Measurements from ENCODE around the gene ZNF480. TPM values are rescaled to one million over a fixed set of nuclear protein-coding genes. Genes with fewer than 3 reads are reported as not detected.
"Not testable (repeated sequence)": the region's sequence is repeated elsewhere in the genome, so short reads cannot be mapped to it uniquely, and the experiment has no call there.

Gene ZNF480
- total RNA-seq, 1 donor from 2014 or later, result 4.2 TPM

DNA sequence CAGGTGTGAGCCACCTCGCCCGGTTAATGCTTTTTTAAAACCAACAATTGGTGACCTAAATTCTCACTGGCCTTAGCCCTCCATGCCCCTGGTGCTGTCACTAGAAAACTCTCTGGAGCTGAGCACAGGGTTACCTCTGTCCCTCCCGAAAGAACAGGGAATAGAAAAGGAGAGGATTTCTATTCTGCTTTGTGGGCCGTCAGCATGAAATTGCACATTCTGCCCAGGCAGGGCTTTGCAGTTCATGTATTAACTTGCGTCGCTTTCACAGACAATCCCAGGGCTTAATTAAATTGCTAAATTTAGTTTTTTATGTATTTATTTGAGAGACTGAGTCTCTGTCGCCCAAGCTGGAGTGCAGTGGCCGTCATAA is 583 bp upstream of the ZNF480 start:
- Mint-ChIP-seq H3K9me3 (peaks cover 30% of the 10 kb centered on the region), H3K4me3 (peak overlapping the region; percentile 77), H3K36me3 (ENCODE audit: low read depth) (peaks cover 69% of the 10 kb centered on the region), H3K27me3 (peaks cover 5% of the 10 kb centered on the region), H3K27ac (peak overlapping the region; percentile 63), H3K4me1 (peaks cover 17% of the 10 kb centered on the region)
- no peak for DNase-seq
- intact Hi-C loops (cut with micrococcal nuclease), result loop anchor here (10.0 kb wide), 1 partner anchor 338 kb away; the partner anchor contains the start of gene ZNF83

GRCh38 chr19:52297601-52298364 is 814 bp downstream of the ZNF480 start:
- no peak for DNase-seq
- intact Hi-C loops (cut with micrococcal nuclease), result loop anchor here (1.0 to 10.0 kb wide), 2 partner anchors 28 to 337 kb away; partner anchors contain the start of genes ZNF766 and ZNF83

GRCh38 chr19:52307275-52307674 is 10.3 kb downstream of the ZNF480 start:
- peaks cover 31% of the 10 kb centered on the region for H3K9me3 Mint-ChIP-seq
- H3K4me1 Mint-ChIP-seq, result no peaks in the 10 kb centered on the region
- intact Hi-C loops (cut with micrococcal nuclease), result no loop called here
- DNase-seq, result peak; percentile 66
- no peaks in the 10 kb centered on the region for H3K27me3 Mint-ChIP-seq
- no peak overlapping the region for H3K27ac Mint-ChIP-seq
- no peak overlapping the region for H3K4me3 Mint-ChIP-seq
- H3K36me3 Mint-ChIP-seq (ENCODE audit: low read depth), result peaks cover 84% of the 10 kb centered on the region

More at GRCh38 chr19:52297601-52298364, 814 bp downstream of the ZNF480 start:
- peaks cover 17% of the 10 kb centered on the region for H3K4me1 Mint-ChIP-seq
- peaks cover 36% of the 10 kb centered on the region for H3K9me3 Mint-ChIP-seq
- H3K27ac Mint-ChIP-seq, result peak overlapping the region; percentile 98
- H3K36me3 Mint-ChIP-seq (ENCODE audit: low read depth), result peaks cover 73% of the 10 kb centered on the region
- H3K27me3 Mint-ChIP-seq, result peaks cover 5% of the 10 kb centered on the region
- H3K4me3 Mint-ChIP-seq, result peak overlapping the region; percentile 83

DNA sequence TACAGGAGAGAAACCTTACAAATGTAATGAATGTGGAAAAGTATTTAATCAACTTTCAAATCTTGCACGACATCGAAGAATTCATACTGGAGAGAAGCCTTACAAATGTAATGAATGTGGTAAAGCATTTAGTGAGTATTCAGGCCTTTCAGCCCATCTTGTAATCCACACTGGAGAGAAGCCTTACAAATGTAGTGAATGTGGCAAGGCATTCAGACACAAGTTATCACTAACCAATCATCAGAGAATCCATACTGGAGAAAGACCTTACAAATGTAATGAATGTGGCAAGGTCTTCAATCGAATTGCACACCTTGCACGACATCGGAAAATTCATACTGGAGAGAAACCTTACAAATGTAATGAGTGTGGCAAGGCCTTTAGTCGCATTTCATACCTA is 25.5 kb downstream of the ZNF480 start:
- H3K4me1 Mint-ChIP-seq, result no peaks in the 10 kb centered on the region
- no peaks in the 10 kb centered on the region for H3K27me3 Mint-ChIP-seq
- H3K4me3 Mint-ChIP-seq, result no peak overlapping the region
- DNase-seq, result no peak
- peaks cover 43% of the 10 kb centered on the region for H3K9me3 Mint-ChIP-seq
- intact Hi-C loops (cut with micrococcal nuclease), result no loop called here
- peaks cover 63% of the 10 kb centered on the region for H3K36me3 Mint-ChIP-seq (ENCODE audit: low read depth)
- H3K27ac Mint-ChIP-seq, result no peak overlapping the region

GRCh38 chr19:52331757-52332156 is 34.8 kb downstream of the ZNF480 start:
- peaks cover 6% of the 10 kb centered on the region for H3K4me1 Mint-ChIP-seq
- no peak overlapping the region for H3K27ac Mint-ChIP-seq
- H3K36me3 Mint-ChIP-seq (ENCODE audit: low read depth), result peaks cover 9% of the 10 kb centered on the region
- intact Hi-C loops (cut with micrococcal nuclease), result no loop called here
- DNase-seq, result peak; percentile 55
- peaks cover 18% of the 10 kb centered on the region for H3K9me3 Mint-ChIP-seq
- H3K4me3 Mint-ChIP-seq, result no peak overlapping the region
- no peaks in the 10 kb centered on the region for H3K27me3 Mint-ChIP-seq

DNA sequence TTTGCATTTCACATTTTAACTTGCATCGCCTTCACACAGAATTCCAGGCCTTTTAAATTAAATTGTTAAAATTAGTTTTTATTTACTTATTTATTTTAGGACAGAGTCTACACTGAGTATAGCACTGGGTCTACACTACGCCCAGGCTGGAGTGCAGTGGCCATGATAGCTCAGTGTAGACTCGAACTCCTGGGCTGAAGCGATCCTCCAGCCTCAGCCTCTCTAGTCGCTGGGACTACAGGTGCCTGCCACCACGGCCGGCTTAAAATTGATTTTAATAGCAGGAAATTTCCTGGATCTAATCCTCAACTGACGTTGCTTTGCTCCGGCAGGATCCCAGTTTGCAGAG is 38.8 kb downstream of the ZNF480 start:
- H3K27me3 Mint-ChIP-seq, result no peaks in the 10 kb centered on the region
- intact Hi-C loops (cut with micrococcal nuclease), result no loop called here
- peak overlapping the region; percentile 87 for H3K4me3 Mint-ChIP-seq
- peak overlapping the region; percentile 95 for H3K27ac Mint-ChIP-seq
- H3K4me1 Mint-ChIP-seq, result peaks cover 14% of the 10 kb centered on the region
- no peak for DNase-seq
- H3K9me3 Mint-ChIP-seq, result peaks cover 23% of the 10 kb centered on the region
- H3K36me3 Mint-ChIP-seq (ENCODE audit: low read depth), result peaks cover 17% of the 10 kb centered on the region

DNA sequence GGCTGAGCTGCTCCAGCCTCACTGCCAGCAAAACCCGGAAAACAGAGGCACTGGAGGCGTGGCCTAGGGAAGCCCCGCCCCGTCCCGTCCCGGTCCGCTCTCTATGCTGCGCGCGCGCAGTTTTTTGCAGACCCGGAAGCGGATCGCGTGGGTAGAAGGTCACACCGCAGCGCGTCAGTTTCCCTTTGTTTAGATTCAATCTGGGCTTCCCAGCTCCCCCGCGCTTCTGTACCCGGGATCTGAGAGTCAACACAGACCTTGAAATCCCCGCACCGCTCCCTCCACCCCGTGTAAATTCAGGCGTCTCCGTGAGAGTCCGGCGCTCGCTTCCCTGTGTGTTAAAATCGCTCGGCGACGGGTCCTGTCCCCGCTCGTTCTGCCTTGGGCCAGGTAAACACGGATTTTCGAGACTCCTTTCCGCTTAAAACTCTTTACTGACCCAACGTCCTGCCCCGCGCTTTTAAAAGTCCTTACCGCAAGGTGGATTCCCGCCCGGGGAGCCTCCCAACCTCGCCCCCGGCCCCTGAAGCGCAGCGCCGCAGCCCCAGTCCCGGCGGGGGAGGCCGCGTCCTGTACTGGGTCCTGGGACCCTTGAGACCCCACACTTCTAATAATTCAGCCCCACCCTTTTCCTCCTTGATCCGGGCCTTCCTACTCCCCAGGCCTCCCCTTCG is 39.3 kb downstream of the ZNF480 start, which contains the start of gene ZNF610:
Gene ZNF610 (plus strand): TSS at position 127 of the 674 bp plus-strand sequence. CDS start 12,930 bp downstream, outside the sequence.
- peak; percentile 96 for DNase-seq
- peaks cover 17% of the 10 kb centered on the region for H3K36me3 Mint-ChIP-seq (ENCODE audit: low read depth)
- peaks cover 20% of the 10 kb centered on the region for H3K9me3 Mint-ChIP-seq
- H3K27me3 Mint-ChIP-seq, result no peaks in the 10 kb centered on the region
- H3K4me3 Mint-ChIP-seq, result peak within 1 kb of the TSS; percentile 87
- peaks cover 14% of the 10 kb centered on the region for H3K4me1 Mint-ChIP-seq
- H3K27ac Mint-ChIP-seq, result peak within 1 kb of the TSS; percentile 95
- intact Hi-C loops (cut with micrococcal nuclease), result no loop called here

DNA sequence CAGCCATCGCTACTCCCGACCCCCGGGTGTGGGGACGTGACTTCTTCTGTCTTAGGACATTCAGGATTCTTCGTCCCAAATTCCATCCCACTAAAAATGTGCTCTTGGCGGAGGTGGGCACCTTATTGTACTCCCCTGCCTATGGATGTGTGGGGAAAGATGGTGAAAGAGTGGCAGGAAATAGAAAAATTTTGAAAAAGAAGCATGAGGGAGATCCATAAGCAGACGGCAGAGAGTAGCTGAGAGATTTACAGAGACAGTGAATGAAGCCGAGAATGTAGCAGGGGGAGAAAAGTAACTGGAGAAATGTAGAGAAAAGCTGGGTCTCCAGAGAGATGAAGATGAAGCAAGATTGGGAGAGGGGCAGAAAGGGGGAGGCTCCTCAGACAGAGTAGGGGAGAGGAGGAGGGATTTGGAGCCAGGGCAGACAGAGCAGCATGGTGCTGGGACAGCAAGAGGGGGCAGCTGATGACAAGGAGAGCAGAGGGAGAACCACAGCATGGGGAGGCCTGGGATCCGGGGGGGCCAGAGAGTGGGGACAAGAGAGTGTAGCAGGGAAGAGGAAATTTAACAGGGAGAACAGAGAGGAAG is 39.9 kb downstream of the ZNF480 start:
- Mint-ChIP-seq H3K4me1 (peaks cover 14% of the 10 kb centered on the region), H3K27me3 (no peaks in the 10 kb centered on the region), H3K4me3 (peak overlapping the region; percentile 87), H3K36me3 (ENCODE audit: low read depth) (peaks cover 17% of the 10 kb centered on the region), H3K27ac (peak overlapping the region; percentile 95), H3K9me3 (peaks cover 17% of the 10 kb centered on the region)
- no peak for DNase-seq
- intact Hi-C loops (cut with micrococcal nuclease), result no loop called here

- intact Hi-C loops (cut with micrococcal nuclease); DNase-seq; H3K9me3 Mint-ChIP-seq; H3K27ac Mint-ChIP-seq; H3K27me3 Mint-ChIP-seq; H3K4me3 Mint-ChIP-seq: not testable (repeated sequence)
- H3K36me3 Mint-ChIP-seq (ENCODE audit: low read depth), result peaks cover 17% of the 10 kb centered on the region
- peaks cover 14% of the 10 kb centered on the region for H3K4me1 Mint-ChIP-seq
Observed at GRCh38 chr19:52339022-52339421, 42.1 kb downstream of the ZNF480 start.

DNA sequence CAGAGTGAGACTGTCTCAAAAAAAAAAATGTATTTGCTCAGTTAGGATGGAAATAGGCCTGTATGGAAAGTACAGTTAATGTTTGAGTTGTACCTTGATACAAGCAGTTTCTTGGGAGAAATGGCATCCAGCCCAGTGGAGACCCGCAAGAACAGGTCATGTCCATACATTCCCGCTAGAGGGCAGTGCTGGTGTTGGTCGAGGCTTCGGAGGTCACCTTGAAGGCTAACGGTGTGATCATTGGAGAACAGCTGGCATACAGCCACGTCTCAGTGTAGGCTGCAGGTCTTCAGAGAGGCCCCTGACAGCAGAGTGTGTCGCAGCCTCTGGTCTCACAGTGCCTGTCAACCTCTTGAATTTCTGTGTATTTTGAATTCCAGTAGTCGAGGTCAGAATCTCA is 46.6 kb downstream of the ZNF480 start:
- Mint-ChIP-seq H3K4me1 (no peaks in the 10 kb centered on the region), H3K9me3 (peaks cover 7% of the 10 kb centered on the region), H3K27ac (no peak overlapping the region), H3K27me3 (no peaks in the 10 kb centered on the region), H3K36me3 (ENCODE audit: low read depth) (peaks cover 3% of the 10 kb centered on the region), H3K4me3 (no peak overlapping the region)
- intact Hi-C loops (cut with micrococcal nuclease), result no loop called here
- peak; percentile 78 for DNase-seq

DNA sequence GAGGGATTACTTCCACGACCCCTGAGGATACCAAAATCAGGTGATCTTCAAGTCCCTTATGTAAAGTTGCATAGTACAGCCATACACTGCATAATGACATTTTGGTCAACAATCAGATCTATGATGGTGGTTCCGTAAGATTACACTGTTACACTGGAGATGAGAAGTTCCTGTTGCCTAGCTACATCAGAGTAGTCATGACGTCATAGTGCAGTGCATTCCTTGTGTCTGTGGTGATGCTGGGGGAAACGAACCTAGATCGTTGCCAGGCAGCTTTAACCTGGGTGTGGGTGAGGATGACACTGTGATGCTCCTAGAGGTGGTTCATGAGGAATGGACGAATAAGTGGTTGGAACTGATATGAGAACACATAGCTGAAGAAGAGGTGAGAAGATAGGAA is 48.2 kb downstream of the ZNF480 start:
- H3K4me3 Mint-ChIP-seq, result no peak overlapping the region
- H3K9me3 Mint-ChIP-seq, result peaks cover 14% of the 10 kb centered on the region
- DNase-seq, result no peak
- no peaks in the 10 kb centered on the region for H3K4me1 Mint-ChIP-seq
- peaks cover 6% of the 10 kb centered on the region for H3K36me3 Mint-ChIP-seq (ENCODE audit: low read depth)
- H3K27ac Mint-ChIP-seq, result no peak overlapping the region
- no peaks in the 10 kb centered on the region for H3K27me3 Mint-ChIP-seq
- intact Hi-C loops (cut with micrococcal nuclease), result no loop called here

- H3K9me3 Mint-ChIP-seq, result peaks cover 29% of the 10 kb centered on the region
- no peak overlapping the region for H3K27ac Mint-ChIP-seq
- no peak for DNase-seq
- no peaks in the 10 kb centered on the region for H3K4me1 Mint-ChIP-seq
- intact Hi-C loops (cut with micrococcal nuclease), result no loop called here
- H3K27me3 Mint-ChIP-seq, result no peaks in the 10 kb centered on the region
- H3K36me3 Mint-ChIP-seq (ENCODE audit: low read depth), result peaks cover 16% of the 10 kb centered on the region
- H3K4me3 Mint-ChIP-seq, result no peak overlapping the region
Observed at GRCh38 chr19:52351512-52351911, 54.5 kb downstream of the ZNF480 start.

DNA sequence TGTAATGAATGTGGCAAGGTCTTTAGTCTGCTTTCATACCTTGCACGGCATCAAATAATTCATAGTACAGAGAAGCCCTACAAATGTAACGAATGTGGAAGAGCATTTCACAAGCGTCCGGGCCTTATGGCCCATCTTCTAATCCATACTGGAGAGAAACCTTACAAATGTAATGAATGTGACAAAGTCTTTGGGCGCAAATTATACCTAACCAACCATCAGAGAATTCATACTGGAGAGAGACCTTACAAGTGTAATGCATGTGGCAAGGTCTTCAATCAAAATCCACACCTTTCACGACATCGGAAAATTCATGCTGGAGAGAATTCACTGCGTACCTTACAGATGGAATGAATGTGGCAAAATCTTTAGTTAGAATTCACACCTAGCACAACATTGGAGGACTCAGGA is 69.5 kb downstream of the ZNF480 start:
- no peaks in the 10 kb centered on the region for H3K27me3 Mint-ChIP-seq
- no peak for DNase-seq
- intact Hi-C loops (cut with micrococcal nuclease), result no loop called here
- peaks cover 2% of the 10 kb centered on the region for H3K4me1 Mint-ChIP-seq
- no peak overlapping the region for H3K27ac Mint-ChIP-seq
- no peak overlapping the region for H3K4me3 Mint-ChIP-seq
- H3K9me3 Mint-ChIP-seq, result peaks cover 24% of the 10 kb centered on the region
- peaks cover 22% of the 10 kb centered on the region for H3K36me3 Mint-ChIP-seq (ENCODE audit: low read depth)

All from activated CD4-positive, alpha-beta T cell treated with anti-CD3 and anti-CD28 coated beads, Interleukin-2, amount 10 ng/mL, durations not matched to agents 24 days and 14 days (primary cell).